NOMO-1 (cell line): Measurements from ENCODE around the gene MAP7.
A peak's percentile ranks its signal among the peaks of the same experiment; 100 is the strongest.
"Not testable (repeated sequence)": the region's sequence is repeated elsewhere in the genome, so short reads cannot be mapped to it uniquely, and the experiment has no call there.

Experiments
- DNase-seq, 2 experiments: peaks; one replicate each; lab custom pipeline; 2025; ENCODE audit not compliant: unreplicated experiment in 2 of 2; lab: John Stamatoyannopoulos, UW

Gene MAP7

DNA sequence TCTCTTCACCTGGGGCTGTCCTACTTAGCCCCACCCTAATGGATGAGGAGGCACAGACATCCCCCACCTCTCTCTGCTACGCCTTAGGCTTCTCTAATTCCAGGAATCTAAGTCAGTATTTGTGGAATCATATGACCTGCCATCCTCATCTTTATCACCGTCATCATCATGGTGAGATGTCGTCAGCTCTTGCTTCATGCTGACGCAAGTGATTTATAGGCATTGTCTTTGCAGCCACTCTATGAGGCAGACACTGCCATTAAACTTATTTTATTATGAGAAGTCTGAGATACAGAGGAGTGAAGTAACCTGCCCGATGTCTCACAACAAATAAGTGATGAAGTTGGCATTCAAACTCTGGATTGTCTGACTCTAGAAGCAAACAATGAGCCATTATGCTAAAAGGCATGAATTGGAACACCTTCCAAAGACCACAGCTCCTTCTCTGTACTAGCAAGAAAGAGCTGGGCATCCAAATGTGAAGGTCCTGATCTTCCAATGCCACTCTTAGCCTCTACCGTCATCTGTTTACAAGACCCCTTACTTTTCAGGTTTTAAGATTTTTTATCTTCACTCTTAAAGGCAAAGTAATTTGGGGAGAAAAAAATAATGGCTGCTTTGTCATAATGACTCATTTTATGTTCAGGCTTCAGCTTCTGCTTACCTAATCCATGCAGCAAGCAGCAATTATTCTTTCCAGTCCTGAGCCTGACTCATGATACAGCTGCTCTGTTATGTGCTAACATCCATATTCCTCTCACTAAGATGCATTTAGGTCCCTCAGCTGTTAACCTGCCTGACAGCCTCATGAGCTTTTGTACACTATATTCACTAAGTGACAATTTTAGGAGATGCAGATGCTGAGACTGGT is 146.9 kb downstream of the MAP7 start:
- DNase-seq = peak; percentile 60 to 93

DNA sequence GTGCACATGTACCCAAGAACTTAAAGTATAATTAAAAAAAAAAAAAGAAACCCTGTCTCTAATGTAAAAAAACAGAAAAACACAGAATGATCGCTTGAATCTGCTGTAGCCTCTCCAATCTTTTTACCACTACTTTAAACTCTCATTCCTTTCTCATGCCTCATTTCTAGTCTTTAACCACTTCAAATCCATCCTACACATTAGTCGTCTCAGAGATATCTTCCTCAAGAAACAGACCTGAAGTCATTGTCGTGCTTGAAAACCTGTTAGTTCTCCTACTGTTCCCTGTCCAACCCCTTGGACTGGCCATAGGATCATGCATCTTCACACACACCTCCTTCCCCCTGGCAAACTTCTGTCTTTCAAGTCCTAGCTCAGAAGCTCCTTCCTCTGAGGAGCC is 148.5 kb downstream of the MAP7 start:
- DNase-seq = no peak

DNA sequence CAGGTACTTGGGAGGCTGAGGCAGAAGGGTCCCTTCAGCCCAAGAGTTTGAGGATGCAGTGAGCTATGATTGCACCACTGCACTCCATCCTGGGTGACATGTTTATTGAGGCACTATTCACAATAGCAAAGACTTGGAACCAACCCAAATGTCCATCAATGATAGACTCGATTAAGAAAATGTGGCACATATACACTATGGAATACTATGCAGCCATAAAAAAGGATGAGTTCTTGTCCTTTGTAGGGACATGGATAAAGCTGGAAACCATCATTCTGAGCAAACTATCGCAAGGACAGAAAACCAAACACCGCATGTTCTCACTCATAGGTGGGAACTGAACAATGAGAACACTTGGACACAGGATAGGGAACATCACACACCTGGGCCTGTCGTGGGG is 149.0 kb downstream of the MAP7 start:
- not testable (repeated sequence) for DNase-seq

DNA sequence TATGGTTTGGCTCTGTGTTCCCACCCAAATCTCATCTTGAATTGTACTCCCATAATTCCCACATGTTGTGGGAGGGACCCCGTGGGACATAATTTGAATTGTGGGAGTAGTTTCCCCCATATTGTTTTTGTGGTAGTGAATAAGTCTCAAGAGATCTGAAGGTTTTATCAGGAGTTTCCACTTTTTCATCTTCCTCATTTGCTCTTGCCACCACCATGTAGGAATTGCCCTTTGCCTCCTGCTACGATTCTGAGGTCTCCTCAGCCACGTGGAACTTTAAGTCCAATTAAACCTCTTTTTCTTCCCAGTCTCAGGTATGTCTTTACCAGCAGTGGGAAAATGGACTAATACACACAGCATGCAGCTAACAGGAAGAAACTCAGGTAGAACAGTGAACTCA is 151.8 kb downstream of the MAP7 start:
- DNase-seq = no peak

DNA sequence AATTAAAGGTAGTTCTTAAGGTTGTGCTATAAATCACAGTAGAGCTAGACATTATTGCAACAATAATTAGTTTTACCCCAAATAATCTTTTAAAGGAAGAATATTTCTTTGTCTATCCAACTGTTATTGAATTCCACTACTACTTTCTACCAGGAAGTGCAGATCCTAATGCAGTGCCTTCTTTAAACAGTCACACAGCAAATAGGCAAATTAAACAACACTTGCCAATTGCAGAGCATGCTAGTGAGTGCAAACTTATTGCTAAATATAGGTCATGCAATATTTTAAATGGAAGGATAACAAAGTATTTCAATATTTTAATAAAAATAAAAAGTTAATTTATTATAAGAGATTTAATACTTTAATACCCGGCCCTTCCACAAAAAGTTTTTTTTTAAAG is 153.3 kb downstream of the MAP7 start:
- no peak for DNase-seq

DNA sequence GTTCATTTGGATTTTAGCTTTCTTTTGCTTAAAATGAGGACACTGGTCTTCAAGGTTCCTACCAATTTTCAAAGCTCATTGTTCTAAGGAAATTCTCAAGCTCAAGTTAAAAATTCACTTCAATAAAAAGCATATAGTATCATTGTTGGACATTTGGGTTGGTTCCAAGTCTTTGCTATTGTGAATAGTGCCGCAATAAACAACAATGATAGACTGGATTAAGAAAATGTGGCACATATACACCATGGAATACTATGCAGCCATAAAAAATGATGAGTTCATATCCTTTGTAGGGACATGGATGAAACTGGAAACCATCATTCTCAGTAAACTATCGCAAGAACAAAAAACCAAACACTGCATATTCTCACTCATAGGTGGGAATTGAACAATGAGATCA is 159.3 kb downstream of the MAP7 start:
- not testable (repeated sequence) for DNase-seq

DNA sequence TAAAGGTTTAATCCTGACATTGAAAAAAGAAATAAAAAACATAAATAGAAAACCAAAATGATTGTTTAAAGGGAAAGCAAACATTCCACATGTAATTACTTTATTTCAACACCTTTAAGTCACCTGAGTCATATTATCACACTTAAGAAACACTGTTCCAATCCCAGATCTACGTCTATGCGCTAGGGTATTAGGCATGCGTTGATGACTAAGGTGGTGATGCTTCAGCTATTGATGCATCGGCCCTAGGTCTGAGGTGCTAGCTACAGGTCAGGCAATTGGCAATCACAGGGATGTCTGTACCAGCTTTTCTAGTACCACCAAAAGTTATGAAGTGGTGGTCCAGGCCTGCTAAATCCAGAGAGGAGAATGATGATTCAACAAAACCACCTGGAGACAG is 162.9 kb downstream of the MAP7 start:
- DNase-seq = no peak

DNA sequence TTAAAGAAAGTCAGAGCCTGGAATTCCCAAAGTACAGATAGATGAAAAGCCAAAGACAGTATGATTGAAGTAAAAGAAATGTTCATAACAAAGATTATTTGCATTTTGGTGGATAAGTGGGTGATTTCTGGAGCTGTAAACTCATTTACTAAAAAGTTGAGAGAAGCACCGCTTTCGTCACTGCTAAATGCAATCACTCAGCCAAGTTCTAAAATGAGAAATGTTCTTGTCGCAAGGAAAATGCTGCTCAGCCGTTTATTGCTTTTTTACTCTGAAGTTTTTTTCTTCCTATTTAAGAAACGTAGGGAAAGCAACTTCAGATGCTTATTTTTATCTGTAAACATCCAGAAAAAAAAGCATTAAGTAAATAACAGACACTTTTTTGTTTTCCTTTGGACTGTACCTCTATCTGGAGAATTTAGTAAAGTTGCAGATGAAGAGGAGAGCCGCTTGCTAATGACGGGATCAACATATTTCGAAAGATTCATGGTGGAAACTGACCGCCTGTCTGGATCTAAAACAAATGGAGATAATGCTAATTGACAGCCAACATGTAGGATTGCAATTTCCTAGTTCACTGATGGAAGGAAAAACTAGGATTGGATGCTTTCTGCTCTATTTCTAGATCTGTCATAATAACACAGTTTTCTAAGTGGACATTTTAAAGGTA is 166.8 kb downstream of the MAP7 start:
- DNase-seq = peak; percentile 1 to 29

DNA sequence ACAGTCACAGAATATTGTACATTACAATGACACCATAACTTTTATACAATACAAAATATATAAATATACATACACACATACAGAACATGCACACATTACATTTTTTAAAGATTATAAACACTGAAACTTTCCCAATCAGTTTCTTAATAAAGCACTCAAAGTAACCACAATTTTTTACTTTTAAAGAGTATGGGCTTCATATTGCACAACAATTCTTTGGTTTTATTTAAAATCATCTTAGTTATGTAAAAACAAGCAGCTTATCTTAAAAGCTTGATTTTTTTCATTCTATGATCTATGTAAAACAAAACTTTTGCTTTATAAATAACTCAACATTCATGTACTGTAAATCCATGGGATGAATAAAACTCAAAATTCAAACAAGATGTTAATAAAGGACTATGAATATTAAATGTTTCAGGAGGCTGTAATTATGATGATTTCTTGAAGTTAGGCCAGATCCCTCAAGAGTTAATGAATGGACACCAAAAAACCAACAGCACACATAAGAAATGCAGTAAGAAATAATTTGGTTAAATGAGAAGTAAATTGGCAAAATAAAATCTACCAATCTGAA is 167.5 kb downstream of the MAP7 start:
- no peak for DNase-seq

DNA sequence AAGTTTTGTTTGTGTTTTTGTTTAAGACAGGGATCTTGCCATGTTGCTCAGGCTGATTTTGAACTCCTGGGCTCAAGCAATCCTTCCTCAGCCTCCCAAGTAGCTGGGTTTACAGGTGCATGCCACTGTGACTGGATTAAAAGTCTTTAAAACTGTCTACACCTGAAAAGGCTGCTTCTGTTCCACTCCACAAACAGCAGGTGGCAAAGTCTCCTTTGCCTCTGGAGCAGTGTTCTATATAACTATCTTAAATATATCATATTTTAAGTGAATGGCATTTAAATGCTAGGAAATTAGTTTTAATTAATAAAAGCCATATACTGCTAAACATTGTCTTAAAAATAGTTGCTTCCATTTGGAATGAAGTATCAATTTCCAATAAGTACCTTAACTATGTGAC is 171.3 kb downstream of the MAP7 start:
- DNase-seq = no peak

DNA sequence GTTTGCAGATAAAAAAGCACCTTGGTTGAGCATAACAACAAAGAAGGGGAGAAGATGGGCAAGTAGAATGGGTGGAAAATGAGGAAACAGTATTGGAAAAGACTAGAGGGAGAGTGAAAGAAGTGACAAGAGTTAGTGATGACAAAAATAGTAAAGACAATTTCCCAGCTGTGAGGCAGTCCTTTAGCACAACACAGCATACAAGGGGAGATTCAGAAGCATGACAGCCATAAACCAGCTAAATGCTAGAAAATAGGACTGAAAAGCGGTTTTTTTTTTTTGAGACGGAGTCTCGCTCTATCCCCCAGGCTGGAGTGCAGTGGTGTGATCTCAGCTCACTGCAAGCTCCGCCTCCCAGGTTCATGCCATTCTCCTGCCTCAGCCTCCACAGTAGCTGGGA is 174.4 kb downstream of the MAP7 start:
- not testable (repeated sequence) for DNase-seq

DNA sequence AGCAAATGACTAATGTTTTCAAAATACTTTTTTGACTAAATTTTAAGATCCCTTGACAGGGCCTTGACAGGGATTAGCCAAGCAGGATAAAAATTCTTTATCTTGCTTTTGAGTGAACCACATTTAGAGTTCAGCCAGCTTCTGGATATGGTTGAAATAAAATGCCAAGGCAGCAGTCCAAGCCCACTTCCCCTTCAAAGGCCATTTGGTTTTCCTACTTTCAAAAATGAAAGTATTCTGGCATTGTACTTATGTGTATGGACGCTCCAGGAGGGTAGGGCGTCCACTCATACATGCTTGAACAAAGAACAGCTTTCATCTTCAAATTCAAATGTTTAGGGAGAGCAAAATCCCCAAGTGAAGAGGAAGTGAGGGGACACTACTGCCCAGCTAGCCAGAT is 178.3 kb downstream of the MAP7 start:
- no peak for DNase-seq

DNA sequence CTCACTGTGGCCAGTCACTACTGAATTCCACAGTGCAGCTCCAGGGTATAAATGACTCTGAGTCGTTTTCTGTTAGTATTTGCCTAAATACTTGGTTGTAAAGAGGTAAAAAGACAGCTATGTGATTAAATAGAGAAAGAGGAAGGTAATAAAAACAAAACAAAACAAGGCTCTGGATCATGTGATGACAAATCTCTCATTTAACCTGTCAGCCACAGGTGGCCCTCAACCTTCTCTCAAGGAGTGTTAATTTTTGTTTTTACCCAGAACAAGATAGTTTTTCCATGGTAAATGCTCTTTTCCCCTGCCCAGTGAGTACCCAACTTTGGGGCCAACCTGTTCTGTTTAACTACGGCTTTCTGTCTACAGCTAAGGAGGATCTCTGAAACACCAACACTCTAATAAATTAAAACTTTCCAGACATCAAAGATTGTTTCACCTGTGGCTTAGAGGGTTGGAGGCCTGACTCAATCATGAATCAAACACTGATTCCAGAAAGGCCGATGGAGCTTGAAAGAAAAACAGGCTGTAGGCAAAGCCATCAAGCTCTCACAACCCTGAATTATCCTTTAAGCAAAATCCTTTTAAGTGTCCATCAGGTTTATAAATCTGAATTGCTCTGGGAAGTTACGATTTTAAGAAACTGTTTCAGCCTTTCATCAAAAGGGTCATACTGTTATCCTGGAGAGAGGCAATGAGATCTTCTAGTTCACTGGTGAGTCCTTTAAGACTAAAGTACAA is 179.1 kb downstream of the MAP7 start:
- no peak for DNase-seq

DNA sequence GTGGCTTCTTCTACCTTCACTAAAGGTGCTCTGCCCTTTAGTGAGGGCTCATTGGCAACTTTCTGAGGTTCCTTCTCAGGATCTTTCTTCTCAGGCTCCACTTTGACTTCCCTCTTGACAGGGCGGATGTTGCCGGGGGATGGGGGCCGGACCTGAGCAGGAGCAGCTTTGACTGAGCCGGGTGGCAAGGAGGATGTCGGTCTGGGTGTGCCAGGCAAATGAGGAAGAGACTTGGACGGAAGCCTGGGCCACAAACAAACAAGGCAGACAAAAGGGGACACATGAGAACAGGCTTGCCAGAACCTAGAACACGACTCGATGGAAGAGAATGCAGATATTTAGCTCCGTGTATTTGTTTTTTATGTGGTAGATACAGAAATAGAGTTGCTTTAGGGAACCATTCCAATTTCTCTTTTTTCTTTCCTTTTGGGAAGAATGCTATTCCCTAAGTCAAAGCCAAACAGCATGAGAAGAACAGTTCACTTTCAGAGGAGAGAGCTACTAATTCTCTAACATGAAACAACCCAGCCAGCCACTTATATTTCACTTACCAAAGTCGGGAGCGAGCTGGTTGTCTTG is 184.4 kb downstream of the MAP7 start:
- DNase-seq = peak; percentile 85

DNA sequence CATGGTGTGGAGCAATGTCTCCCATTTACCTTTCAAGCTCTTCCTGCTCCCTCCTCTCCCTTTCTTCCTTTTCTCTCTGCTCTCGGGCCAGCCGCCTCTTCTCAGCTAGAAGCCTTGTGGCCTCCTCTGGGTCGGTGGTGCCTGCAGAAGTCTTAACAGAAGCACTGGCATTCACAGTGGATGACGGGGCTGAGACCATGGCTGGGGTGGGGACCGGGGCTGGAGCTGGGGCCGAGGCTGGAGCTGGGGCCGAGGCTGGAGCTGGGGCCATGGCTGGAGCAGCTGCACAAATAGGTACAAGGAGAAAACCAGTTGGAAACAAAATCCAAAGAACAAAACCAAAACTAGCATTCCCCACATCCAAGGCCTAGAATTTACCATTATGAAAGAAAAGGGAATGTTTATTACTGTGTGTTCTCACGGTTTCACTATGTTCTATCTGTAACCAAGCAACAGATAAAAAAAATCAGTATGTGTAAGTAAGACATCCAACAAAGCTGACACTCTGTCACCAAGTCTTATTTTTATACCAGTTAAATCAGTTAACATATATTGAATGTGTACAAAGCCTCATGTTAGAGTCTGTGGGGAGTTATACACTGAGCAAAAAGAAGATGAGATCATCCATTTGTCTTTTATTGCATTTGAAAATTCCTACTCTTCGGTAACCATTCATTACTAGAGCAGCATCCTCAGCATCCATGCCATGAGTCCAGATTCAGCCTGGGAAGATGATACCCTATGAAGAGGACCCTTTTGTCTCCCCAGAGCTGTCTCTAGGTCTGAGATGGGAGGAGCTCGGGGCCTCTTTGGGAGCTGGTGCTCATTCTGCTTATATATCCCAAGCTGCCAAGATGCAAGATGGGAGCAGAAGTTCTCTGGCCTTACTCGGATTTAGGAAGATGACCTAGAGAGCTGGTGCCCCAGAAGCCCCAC is 187.5 kb downstream of the MAP7 start:
- DNase-seq = no peak

DNA sequence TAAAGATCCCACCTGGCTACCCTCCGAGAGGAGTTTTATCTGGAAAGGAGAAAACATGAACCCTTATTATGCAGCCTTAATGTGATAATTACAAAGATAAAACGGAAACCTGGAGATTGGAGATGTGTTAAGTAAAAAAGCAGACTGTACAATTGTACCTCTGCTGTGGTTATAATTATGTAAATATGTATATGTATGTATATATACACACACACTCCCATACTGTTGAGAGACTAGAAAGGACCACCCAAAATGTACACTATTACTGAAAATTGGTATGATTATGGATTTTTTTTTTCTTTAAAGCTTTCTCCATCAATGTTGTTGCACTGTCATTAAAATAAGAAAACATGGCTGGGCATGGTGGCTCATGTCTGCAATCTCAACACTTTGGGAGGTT is 188.4 kb downstream of the MAP7 start:
- no peak for DNase-seq

DNA sequence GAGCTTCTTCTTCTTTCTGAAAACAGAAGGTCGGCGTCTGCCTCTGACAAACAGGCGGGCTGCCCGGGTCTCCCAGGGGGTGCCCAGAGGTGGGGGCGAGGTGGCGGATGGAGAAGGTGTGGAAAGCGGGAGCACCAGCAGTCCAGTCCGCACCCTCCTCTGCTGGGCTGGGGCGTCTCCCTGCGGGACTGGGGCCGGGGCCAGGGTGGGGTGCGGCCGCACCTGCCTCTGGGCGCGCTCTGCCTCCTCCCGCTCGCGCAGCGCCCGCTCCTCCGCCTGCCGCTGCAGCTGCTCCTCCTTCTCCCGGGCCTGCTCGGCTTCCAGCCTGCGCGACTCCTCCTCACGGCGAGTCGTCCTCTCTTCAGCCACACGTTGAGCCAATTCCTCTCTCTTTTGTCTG is 189.4 kb downstream of the MAP7 start:
- no peak for DNase-seq

DNA sequence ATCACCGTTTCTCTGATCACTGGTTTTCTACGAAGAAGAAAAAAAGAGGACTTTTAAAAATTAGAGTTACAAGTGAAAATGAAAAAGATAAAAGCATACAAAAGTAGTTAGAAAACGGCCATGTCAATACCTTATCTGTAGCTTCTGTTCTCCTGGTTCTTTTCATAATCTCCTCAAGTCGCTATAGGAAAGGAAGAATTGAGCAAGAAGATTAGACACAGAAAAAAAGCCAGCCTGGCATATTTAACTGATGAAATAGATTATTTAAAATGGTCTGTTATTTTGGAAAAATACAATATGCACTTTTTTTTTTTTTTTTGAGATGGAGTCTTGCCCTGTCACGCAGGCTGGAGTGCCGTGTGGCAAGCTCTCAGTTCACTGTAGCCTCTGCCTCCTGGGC is 190.4 kb downstream of the MAP7 start:
- DNase-seq = no peak

DNA sequence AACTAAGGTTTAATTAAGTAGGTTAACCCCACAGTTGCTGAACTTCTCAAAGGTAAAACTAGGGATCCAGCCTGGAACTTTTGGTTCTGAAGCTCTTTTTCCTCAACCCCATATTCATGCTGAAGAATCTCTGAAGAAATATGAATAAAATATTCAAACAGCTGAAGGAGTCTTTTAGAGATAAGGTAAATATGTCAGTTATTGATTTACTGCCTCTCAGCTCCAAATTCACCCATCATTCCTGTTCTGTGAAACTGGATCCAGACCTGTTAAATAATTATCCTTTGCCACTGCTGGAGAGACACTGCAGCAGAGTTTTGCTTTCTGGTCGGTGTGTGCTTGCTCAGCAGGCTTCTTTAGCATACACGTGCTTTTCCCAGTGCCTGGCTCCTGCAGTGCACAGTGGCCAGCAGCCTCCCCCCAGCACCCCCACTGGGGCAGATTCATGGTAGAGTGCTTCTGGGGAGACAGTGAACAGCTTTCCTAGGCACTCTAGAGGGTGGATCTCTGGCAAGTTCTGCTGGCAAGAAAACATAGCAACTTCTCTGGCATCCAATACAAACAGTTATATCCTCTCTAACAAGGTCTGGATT is 198.6 kb downstream of the MAP7 start:
- no peak for DNase-seq
